CD4-positive, alpha-beta T cell (primary cell): ENCODE measurements around the gene ARHGAP26. TPM values are rescaled to one million over a fixed set of nuclear protein-coding genes. Genes with fewer than 3 reads are reported as not detected.

ENCODE experiments used
- ATAC-seq: fragments of 200-7000 bp; cut with Tn5 transposase; one replicate; pipeline ENCODE4 v1.10.0; 2022; ENCODE audit warnings: mild to moderate bottlenecking; ENCODE audit not compliant: poor library complexity
- CTCF ChIA-PET: fragments of 350-600 bp; sonication (Branson Sonifier 250); formaldehyde crosslinking; loops from one replicate; lab custom pipeline; 2021; ENCODE audit warnings: antibody characterized with exemption, inconsistent platforms; lab: Charles Lee
- POLR2A ChIA-PET: fragments of 350-600 bp; sonication (Branson Sonifier 250); formaldehyde crosslinking; loops from one replicate; lab custom pipeline; 2021; ENCODE audit warnings: antibody characterized with exemption, inconsistent platforms; lab: Charles Lee
- DNase-seq, 14 experiments: peaks; one replicate each; pipeline ENCODE4 v3.0.0-alpha.2; 2013 to 2020; ENCODE audit warnings: mixed read lengths in 2 of 14
- H3K27ac ChIP-seq, 2 donors: one replicate each; pipeline versions ENCODE4 v1.5.1 to v1.7.0; 2013; ENCODE audit warnings: low read length in 2 of 2, low read depth in 1 of 2, mild to moderate bottlenecking in 1 of 2
- H3K27me3 ChIP-seq, 2 experiments: 1 replicate in 1 of 2; 2 replicates in 1 of 2; pipeline versions ENCODE4 v1.6.1 to v1.7.0; 2013; ENCODE audit warnings: low read length in 2 of 2, control low read depth in 1 of 2, mild to moderate bottlenecking in 1 of 2, moderate library complexity in 1 of 2; ENCODE audit not compliant: insufficient read depth in 2 of 2, control insufficient read depth in 1 of 2
- H3K36me3 ChIP-seq: one replicate; pipeline ENCODE4 v1.6.1; 2013; ENCODE audit warnings: low read length, control low read depth; ENCODE audit not compliant: insufficient read depth
- H3K4me1 ChIP-seq: one replicate; pipeline ENCODE4 v1.6.1; 2013; ENCODE audit warnings: low read length, control low read depth; ENCODE audit not compliant: insufficient read depth
- H3K4me3 ChIP-seq: one replicate; pipeline ENCODE4 v1.5.1; 2013; ENCODE audit warnings: mild to moderate bottlenecking, low read length, moderate library complexity
- H3K9me3 ChIP-seq, 2 experiments: 1 replicate in 1 of 2; 2 replicates in 1 of 2; pipeline versions ENCODE4 v1.6.1 to v1.7.0; 2013; ENCODE audit warnings: low read length in 2 of 2, mild to moderate bottlenecking in 2 of 2, control low read depth in 1 of 2, moderate library complexity in 1 of 2; ENCODE audit not compliant: control insufficient read depth in 1 of 2, insufficient read depth in 1 of 2
- H3K27ac Mint-ChIP-seq: one replicate; pipeline ENCODE4 v1.8.0; 2020; ENCODE audit warnings: mixed read lengths
- H3K27me3 Mint-ChIP-seq: one replicate; pipeline ENCODE4 v1.8.0; 2021; ENCODE audit warnings: mixed read lengths
- H3K36me3 Mint-ChIP-seq: one replicate; pipeline ENCODE4 v1.8.0; 2021; ENCODE audit warnings: low read depth, mixed read lengths
- H3K4me1 Mint-ChIP-seq: one replicate; pipeline ENCODE4 v1.8.0; 2021; ENCODE audit warnings: low read depth, mixed read lengths
- H3K4me3 Mint-ChIP-seq: one replicate; pipeline ENCODE4 v1.8.0; 2020; ENCODE audit warnings: mild to moderate bottlenecking, mixed read lengths
- H3K9me3 Mint-ChIP-seq: one replicate; pipeline ENCODE4 v1.8.0; 2020; ENCODE audit warnings: mixed read lengths
- CTCF ChIP-seq: fragments of 200-600 bp; IDR thresholded peaks from one replicate; pipeline ENCODE4 v1.8.0; 2022; ENCODE audit warnings: antibody characterized with exemption, mild to moderate bottlenecking
- intact Hi-C, 2 experiments: fragments of 100-400 bp; cut with DNase I in 1 of 2; cut with micrococcal nuclease in 1 of 2; formaldehyde crosslinking; loops; one replicate each; pipeline versions ENCODE4 v1.15.1 to v1.9.0; 2023 to 2025; cut with DNase I, micrococcal nuclease
- total RNA-seq, 174 experiments: library from RNA in 2 of 174; stranded (reverse) in 2 of 174; gene quantifications; one replicate each; pipeline ENCODE4 v1.2.3 and lab custom pipeline; 2021 to 2026

Gene ARHGAP26
- total RNA-seq, 2 experiments from 2014 or later: 24.9 to 27.3 TPM

DNA sequence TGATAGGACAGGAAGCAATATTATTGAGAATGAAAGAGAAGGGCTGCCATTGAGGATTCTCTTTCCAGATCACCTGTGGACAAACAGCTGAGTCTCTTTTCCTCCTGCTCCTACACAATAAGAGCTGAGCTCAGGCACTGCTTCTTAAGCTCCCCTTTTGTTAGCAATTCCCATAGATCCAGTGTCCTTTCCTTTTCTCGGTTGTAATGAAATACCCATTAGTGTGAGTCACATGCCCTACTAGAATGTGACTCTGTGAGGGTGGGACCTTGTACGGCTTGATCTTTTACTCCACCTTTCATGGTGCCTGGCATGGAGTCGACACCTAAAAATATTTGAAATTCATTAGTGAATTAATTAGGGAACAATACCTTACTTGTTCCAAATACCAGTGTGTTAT is 364.1 kb downstream of the ARHGAP26 start:
- Mint-ChIP-seq H3K9me3 (no peaks in the 10 kb centered on the region), H3K4me3 (no peak overlapping the region), H3K36me3 (peaks cover 33% of the 10 kb centered on the region), H3K27ac (no peak overlapping the region), H3K27me3 (no peaks in the 10 kb centered on the region), H3K4me1 (no peaks in the 10 kb centered on the region)
- DNase-seq: no peak
- Histone ChIP-seq H3K9me3 (no peaks in the 10 kb centered on the region), H3K27me3 (no peaks in the 10 kb centered on the region), H3K4me3 (no peak overlapping the region), H3K27ac (no peak overlapping the region), H3K36me3 (peaks cover 11% of the 10 kb centered on the region), H3K4me1 (no peaks in the 10 kb centered on the region)
- ChIA-PET POLR2A (interaction anchor here (0.6 kb wide), 1 partner anchor 14 kb away, joined by 3 read pairs; no protein-coding TSS in a partner anchor), CTCF (no interaction called here)
- ATAC-seq: no peak
- intact Hi-C loops: no loop called here
- TF ChIP-seq CTCF: no peak

DNA sequence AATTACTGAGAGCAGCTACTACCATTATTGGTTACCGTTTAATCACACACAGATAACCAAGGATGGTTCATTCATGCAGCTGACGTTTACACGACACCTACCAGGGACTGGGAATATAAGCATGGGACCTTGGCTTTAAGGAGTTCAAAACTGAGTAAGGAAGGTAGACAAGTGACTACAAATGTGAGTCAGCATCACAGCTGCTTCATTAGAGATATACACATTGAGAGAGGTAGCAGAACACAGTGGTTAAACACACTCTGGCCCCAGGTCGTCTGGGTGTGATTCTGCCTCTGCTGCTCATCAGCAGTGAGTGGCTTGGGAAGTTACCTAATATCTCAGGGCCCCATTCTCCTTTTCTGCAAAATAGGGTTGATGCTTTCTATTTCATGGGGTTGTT is 364.7 kb downstream of the ARHGAP26 start:
- peaks cover 33% of the 10 kb centered on the region for H3K36me3 Mint-ChIP-seq
- H3K4me1 ChIP-seq: no peaks in the 10 kb centered on the region
- H3K4me3 Mint-ChIP-seq: no peak overlapping the region
- CTCF ChIA-PET: no interaction called here
- no peak for TF ChIP-seq CTCF
- H3K36me3 ChIP-seq: peaks cover 11% of the 10 kb centered on the region
- no peaks in the 10 kb centered on the region for H3K9me3 Mint-ChIP-seq
- H3K9me3 ChIP-seq: no peaks in the 10 kb centered on the region
- DNase-seq (no peak), ATAC-seq (no peak)
- no peaks in the 10 kb centered on the region for H3K4me1 Mint-ChIP-seq
- no peak overlapping the region for H3K27ac Mint-ChIP-seq
- POLR2A ChIA-PET: no interaction called here
- no peak overlapping the region for H3K4me3 ChIP-seq
- H3K27ac ChIP-seq: no peak overlapping the region
- no peaks in the 10 kb centered on the region for H3K27me3 ChIP-seq
- H3K27me3 Mint-ChIP-seq: no peaks in the 10 kb centered on the region
- intact Hi-C loops: no loop called here

- Mint-ChIP-seq H3K9me3 (no peaks in the 10 kb centered on the region), H3K4me3 (no peak overlapping the region), H3K36me3 (peaks cover 33% of the 10 kb centered on the region), H3K4me1 (no peaks in the 10 kb centered on the region), H3K27ac (no peak overlapping the region), H3K27me3 (no peaks in the 10 kb centered on the region)
- Histone ChIP-seq H3K36me3 (peaks cover 13% of the 10 kb centered on the region), H3K27me3 (no peaks in the 10 kb centered on the region), H3K4me3 (no peak overlapping the region), H3K9me3 (no peaks in the 10 kb centered on the region), H3K27ac (no peak overlapping the region), H3K4me1 (no peaks in the 10 kb centered on the region)
- intact Hi-C loops: no loop called here
- DNase-seq (no peak), ATAC-seq (no peak)
- ChIA-PET POLR2A (no interaction called here), CTCF (no interaction called here)
- TF ChIP-seq CTCF: no peak
Observed at GRCh38 chr5:143135832-143136551, 365.8 kb downstream of the ARHGAP26 start.
